A549 (cell line): ENCODE data around the gene FAM131A.

Experiments used
- CBX8 ChIP-seq: fragments of 200-600 bp; sonication (generic); IDR thresholded peaks from 2 replicates; pipeline ENCODE4 v1.6.1; 2016
- CEBPB ChIP-seq, 2 experiments: fragments of >200 bp in 1 of 2; sonication (Bioruptor Twin) in 1 of 2; formaldehyde crosslinking in 1 of 2; IDR thresholded peaks; 2 replicates each; pipeline ENCODE4 v1.6.1; 2012 to 2016
- CTCF ChIP-seq: fragments of >200 bp; sonication (Bioruptor Twin); formaldehyde crosslinking; IDR thresholded peaks from 3 replicates; pipeline ENCODE4 v1.5.1; 2016
- HMGXB4 ChIP-seq: fragments of 250-450 bp; sonication (Bioruptor Pico); IDR thresholded peaks from 2 replicates; pipeline ENCODE4 v1.5.0; 2021; ENCODE audit warnings: mild to moderate bottlenecking, moderate library complexity, borderline replicate concordance
- JUN ChIP-seq, 2 experiments: fragments of >200 bp; sonication (Bioruptor Twin); formaldehyde crosslinking; IDR thresholded peaks; 2 replicates in 1 of 2; 3 replicates in 1 of 2; pipeline ENCODE4 v1.6.1; 2016 to 2017
- MAX ChIP-seq: IDR thresholded peaks from 2 replicates; pipeline ENCODE4 v1.6.1; 2012
- MYC ChIP-seq: IDR thresholded peaks from 2 replicates; pipeline ENCODE4 v1.6.1; 2012; ENCODE audit warnings: mild to moderate bottlenecking, inconsistent platforms, low read length, improper control_type of control experiment, borderline replicate concordance
- POLR2A ChIP-seq: IDR thresholded peaks from 2 replicates; pipeline ENCODE4 v1.6.1; 2012; ENCODE audit warnings: mild to moderate bottlenecking, low read length
- POLR2AphosphoS2 ChIP-seq: conservative IDR thresholded peaks from 2 replicates; pipeline ENCODE4 v1.6.1; 2012; ENCODE audit warnings: low read length, improper control_type of control experiment, inconsistent platforms
- RARB ChIP-seq: fragments of 250-450 bp; sonication (Bioruptor Pico); IDR thresholded peaks from 2 replicates; pipeline ENCODE4 v1.8.0; 2021; ENCODE audit warnings: mild to moderate bottlenecking, moderate library complexity
- RCOR1 ChIP-seq: fragments of 150-350 bp; IDR thresholded peaks from 2 replicates; pipeline ENCODE4 v1.6.1; 2014; ENCODE audit warnings: antibody characterized with exemption, low read length, low read depth
- REST ChIP-seq: fragments of 200-600 bp; sonication (generic); IDR thresholded peaks from 2 replicates; pipeline ENCODE4 v1.6.1; 2016; ENCODE audit warnings: antibody characterized with exemption, mild to moderate bottlenecking, moderate library complexity
- RFX5 ChIP-seq: fragments of 450-650 bp; IDR thresholded peaks from 2 replicates; pipeline ENCODE4 v1.7.1; 2014; ENCODE audit warnings: antibody characterized with exemption, mild to moderate bottlenecking, moderate library complexity
- ZSCAN20 ChIP-seq: fragments of 250-450 bp; sonication (Bioruptor Pico); IDR thresholded peaks from 2 replicates; pipeline ENCODE4 v1.8.0; 2022; ENCODE audit warnings: mild to moderate bottlenecking, moderate library complexity

GRCh38 chr3:184389384-184389783, 52.0 kb downstream of the FAM131A start:
- TF ChIP-seq CBX8 (no peak), POLR2A (no peak), REST (no peak), RCOR1 (no peak), CEBPB (IDR thresholded peaks at IDR 0.05) (no peak), CTCF (no peak), JUN (IDR thresholded peaks at IDR 0.05) (no peak), MAX (no peak), ZSCAN20 (CRISPR knock-in tag) (no peak), RARB (CRISPR knock-in tag) (no peak), HMGXB4 (CRISPR knock-in tag) (no peak), RFX5 (no peak), MYC (no peak), POLR2AphosphoS2 (no peak)
